Uterus (tissue), 4 donors: Measurements from ENCODE around the gene STK32C. TPM values are rescaled to one million over a fixed set of nuclear protein-coding genes. Genes with fewer than 3 reads are reported as not detected.

ENCODE experiments used
- DNase-seq, 2 donors: peaks; one replicate each; pipeline ENCODE4 v3.0.0-alpha.2; 2019 to 2020
- H3K27ac ChIP-seq, 2 donors: fragments of 200-600 bp; sonication (generic); 1 replicate in 1 of 2; 2 replicates in 1 of 2; pipeline ENCODE4 v1.5.1; 2016 to 2018
- H3K27me3 ChIP-seq, 2 donors: fragments of 200-600 bp; sonication (generic); one replicate each; pipeline ENCODE4 v1.5.1; 2018 to 2019; ENCODE audit warnings: control low read depth in 1 of 2
- H3K36me3 ChIP-seq, 2 donors: fragments of 200-600 bp; sonication (generic); one replicate each; pipeline ENCODE4 v1.5.1; 2019; ENCODE audit warnings: control low read depth in 1 of 2
- H3K4me1 ChIP-seq, 2 donors: fragments of 200-600 bp; sonication (generic); one replicate each; pipeline ENCODE4 v1.5.1; 2018 to 2019; ENCODE audit warnings: control low read depth in 1 of 2
- H3K4me3 ChIP-seq, 2 donors: fragments of 200-600 bp; sonication (generic); 1 replicate in 1 of 2; 2 replicates in 1 of 2; pipeline ENCODE4 v1.5.1; 2018 to 2019; ENCODE audit warnings: mild to moderate bottlenecking in 1 of 2
- H3K9me3 ChIP-seq, 2 donors: fragments of 200-600 bp; sonication (generic); one replicate each; pipeline ENCODE4 v1.5.1; 2019; ENCODE audit warnings: control low read depth in 1 of 2
- POLR2A ChIP-seq, 2 donors: fragments of 450-650 bp; IDR thresholded peaks; one replicate each; pipeline ENCODE4 v1.6.1; 2016; ENCODE audit warnings: antibody characterized with exemption in 2 of 2, mild to moderate bottlenecking in 1 of 2, moderate library complexity in 1 of 2
- intact Hi-C: fragments of 100-400 bp; cut with DNase I; formaldehyde crosslinking; loops from one replicate; pipeline ENCODE4 v1.15.1; 2023; ENCODE audit warnings: low total_unique reads
- total RNA-seq, 4 donors: library from RNA; depleted of rRNA in 3 of 4; stranded (reverse); fragments of >200 nt in 3 of 4; gene quantifications; one replicate each; pipeline versions ENCODE4 v1.1.0 to v1.2.4, GENCODE V29; 2014 to 2023
- TF ChIP-seq, protein P1 (sequence below), 4 experiments: fragments of 200-600 bp in 2 of 4; fragments of 450-650 bp in 2 of 4; sonication (generic) in 2 of 4; IDR thresholded peaks; one replicate each; pipeline ENCODE4 v1.5.1; 2016 to 2019; ENCODE audit warnings: antibody characterized with exemption in 4 of 4, mild to moderate bottlenecking in 2 of 4, moderate library complexity in 1 of 4
- donor health status: DM: yes; HTN: yes; CAD: no.

The STK32C gene
- total RNA-seq, 4 donors from 2014 or later, result 0.51 to 17.2 (median 3.2) TPM

DNA sequence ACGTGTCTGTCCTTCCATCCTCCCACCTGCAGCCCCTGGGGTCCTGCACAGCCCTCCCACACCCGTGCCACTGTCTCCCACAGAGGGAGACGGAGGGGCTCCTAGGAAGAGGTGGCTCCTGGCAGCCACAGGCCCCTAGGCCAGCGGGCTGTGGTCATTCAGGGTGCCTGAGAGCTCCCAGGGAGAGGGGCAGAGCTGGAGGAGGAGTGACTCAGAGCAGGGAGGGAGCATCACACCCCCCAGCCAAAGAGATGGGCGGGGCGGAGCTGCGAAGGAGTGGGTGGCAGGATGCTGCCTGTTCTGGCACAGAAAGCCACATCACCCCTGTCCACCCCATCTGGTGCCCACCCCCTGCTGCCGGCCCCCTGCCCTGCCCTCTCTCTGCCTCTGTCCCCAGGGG, 50.5 kb downstream of the STK32C start:
- intact Hi-C loops, result no loop called here
- Histone ChIP-seq H3K4me1 (no peaks in the 10 kb centered on the region), H3K4me3 (no peak overlapping the region), H3K9me3 (no peaks in the 10 kb centered on the region), H3K36me3 (no peaks in the 10 kb centered on the region), H3K27me3 (no peaks in the 10 kb centered on the region), H3K27ac (no peak overlapping the region)
- DNase-seq, result no peak
- TF ChIP-seq, protein P1, sequence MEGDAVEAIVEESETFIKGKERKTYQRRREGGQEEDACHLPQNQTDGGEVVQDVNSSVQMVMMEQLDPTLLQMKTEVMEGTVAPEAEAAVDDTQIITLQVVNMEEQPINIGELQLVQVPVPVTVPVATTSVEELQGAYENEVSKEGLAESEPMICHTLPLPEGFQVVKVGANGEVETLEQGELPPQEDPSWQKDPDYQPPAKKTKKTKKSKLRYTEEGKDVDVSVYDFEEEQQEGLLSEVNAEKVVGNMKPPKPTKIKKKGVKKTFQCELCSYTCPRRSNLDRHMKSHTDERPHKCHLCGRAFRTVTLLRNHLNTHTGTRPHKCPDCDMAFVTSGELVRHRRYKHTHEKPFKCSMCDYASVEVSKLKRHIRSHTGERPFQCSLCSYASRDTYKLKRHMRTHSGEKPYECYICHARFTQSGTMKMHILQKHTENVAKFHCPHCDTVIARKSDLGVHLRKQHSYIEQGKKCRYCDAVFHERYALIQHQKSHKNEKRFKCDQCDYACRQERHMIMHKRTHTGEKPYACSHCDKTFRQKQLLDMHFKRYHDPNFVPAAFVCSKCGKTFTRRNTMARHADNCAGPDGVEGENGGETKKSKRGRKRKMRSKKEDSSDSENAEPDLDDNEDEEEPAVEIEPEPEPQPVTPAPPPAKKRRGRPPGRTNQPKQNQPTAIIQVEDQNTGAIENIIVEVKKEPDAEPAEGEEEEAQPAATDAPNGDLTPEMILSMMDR (IDR thresholded peaks at IDR 0.05), result no peak
- TF ChIP-seq POLR2A (IDR thresholded peaks at IDR 0.05), result no peak

DNA sequence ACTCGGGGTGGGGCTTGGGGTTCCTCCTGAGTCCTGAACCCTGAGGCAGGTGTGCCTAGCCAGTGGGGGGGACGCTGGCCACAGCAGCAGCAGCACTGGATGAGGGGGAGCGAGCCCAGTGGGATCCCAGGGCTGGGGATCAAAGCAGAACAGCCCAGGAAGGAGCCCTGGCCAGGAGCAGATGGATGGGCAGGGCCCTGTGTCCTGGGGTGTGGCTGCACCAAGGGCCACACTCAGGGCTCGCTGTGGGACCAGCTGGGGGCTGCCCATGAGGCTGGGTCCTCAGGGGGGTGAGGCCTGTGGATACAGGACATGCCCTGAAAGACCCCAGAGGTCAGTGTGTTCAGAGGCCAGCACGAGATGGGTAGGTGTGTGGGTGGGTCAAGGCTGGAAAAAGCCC, 50.9 kb downstream of the STK32C start:
- intact Hi-C loops, result no loop called here
- H3K36me3 ChIP-seq, result no peaks in the 10 kb centered on the region
- H3K27ac ChIP-seq, result no peak overlapping the region
- H3K4me1 ChIP-seq, result no peaks in the 10 kb centered on the region
- no peak overlapping the region for H3K4me3 ChIP-seq
- H3K27me3 ChIP-seq, result no peaks in the 10 kb centered on the region
- H3K9me3 ChIP-seq, result no peaks in the 10 kb centered on the region
- DNase-seq, result no peak
- TF ChIP-seq, protein P1 (IDR thresholded peaks at IDR 0.05), result no peak
- TF ChIP-seq POLR2A (IDR thresholded peaks at IDR 0.05), result no peak

DNA sequence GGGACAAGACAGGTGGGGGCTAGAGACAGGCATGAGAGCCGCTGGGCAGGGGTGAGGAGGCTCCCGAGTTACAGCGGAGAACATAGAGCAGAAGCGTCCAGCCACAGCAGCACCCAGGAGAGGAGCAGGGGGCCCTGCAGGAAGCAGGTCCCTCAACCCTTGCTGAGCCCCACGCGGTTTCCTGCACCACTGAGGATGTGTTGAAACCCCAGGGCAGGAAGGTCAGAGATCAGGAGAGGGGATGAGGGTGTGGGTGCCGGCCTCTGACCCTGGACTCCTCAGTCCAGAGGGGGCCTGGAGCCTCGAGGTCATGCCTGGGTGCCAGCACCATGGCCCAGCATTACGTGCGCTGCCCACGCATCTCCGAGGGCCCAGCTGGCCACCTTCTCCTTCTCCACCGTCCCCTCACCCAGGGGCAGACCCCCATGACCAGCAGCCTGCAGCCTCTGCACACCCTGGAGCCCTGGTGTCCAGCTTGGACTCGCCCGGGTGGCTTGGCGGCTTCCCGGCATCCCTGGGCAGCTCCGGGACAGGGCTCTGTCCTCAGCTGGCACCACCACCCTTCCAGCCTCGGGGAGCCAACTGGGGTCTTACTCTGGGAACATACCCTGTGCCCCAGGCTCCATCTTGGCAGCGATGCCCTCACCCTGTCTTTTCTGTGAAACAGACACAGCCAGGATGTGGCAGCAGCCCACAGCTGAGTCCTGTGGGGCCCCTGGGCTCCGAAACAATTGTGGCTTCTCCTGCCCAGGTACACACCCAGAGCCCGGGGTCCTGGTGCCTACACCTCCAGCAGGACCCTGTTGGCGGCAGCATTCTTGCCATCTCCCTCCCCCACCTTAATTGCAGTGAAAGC, 52.0 kb downstream of the STK32C start:
- TF ChIP-seq, protein P1 (IDR thresholded peaks at IDR 0.05), result no peak
- TF ChIP-seq POLR2A (IDR thresholded peaks at IDR 0.05), result no peak
- Histone ChIP-seq H3K9me3 (no peaks in the 10 kb centered on the region), H3K36me3 (no peaks in the 10 kb centered on the region), H3K27ac (no peak overlapping the region), H3K4me3 (no peak overlapping the region), H3K27me3 (no peaks in the 10 kb centered on the region), H3K4me1 (no peaks in the 10 kb centered on the region)
- intact Hi-C loops, result no loop called here
- no peak for DNase-seq

DNA sequence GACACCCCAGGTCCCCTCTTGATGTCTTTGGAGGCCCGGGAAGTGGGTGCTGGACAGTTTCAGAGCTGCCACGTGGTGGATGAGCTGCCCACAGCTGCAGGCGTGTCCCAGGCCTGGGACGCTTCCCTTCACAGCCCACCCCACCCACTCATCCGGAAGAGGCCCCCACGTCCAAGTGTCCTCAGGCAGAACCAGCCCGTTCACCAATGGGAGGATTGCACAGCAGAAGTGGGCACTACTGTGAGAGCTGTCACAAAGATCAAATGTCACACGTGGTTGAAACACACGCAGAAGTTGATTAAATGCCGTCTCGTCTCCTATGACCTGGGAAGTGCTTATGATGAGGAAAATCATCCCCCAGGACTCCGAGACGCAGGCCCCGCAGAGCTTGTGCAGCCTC, 52.9 kb downstream of the STK32C start:
- no peaks in the 10 kb centered on the region for H3K27me3 ChIP-seq
- H3K4me3 ChIP-seq, result no peak overlapping the region
- H3K4me1 ChIP-seq, result no peaks in the 10 kb centered on the region
- no peak overlapping the region for H3K27ac ChIP-seq
- TF ChIP-seq, protein P1 (IDR thresholded peaks at IDR 0.05), result no peak
- DNase-seq, result no peak
- no peaks in the 10 kb centered on the region for H3K9me3 ChIP-seq
- intact Hi-C loops, result no loop called here
- no peaks in the 10 kb centered on the region for H3K36me3 ChIP-seq

DNA sequence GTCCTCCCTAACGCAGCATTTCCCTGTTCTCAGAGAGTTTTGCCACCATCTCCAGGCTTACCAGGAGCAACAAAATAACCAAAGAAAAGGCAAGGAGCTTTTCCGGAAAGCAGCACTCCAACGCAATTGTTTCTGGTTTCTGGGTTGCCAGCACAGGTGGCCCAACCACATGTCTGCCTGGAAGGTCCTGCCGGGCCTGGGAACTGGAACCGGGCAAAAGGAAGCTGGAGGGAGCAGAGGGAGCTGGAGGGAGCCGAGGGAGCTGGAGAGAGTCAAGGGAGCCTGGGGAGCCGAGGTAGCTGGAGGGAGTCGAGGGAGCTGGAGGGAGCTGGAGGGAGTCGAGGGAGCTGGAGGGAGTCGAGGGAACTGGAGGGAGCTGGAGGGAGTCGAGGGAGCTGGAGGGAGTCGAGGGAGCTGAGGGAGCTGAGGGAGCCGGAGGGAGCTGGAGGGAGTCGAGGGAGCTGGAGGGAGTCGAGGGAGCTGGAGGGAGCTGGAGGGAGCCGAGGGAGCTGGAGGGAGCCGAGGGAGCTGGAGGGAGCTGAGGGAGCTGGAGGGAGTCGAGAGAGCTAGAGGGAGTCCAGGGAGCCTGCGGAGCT, 54.6 kb downstream of the STK32C start:
- H3K36me3 ChIP-seq, result no peaks in the 10 kb centered on the region

More for the DNA sequence above, 54.6 kb downstream of the STK32C start:
- Histone ChIP-seq H3K9me3 (no peaks in the 10 kb centered on the region), H3K27ac (no peak overlapping the region), H3K27me3 (no peaks in the 10 kb centered on the region), H3K4me1 (no peaks in the 10 kb centered on the region), H3K4me3 (no peak overlapping the region)
- intact Hi-C loops, result no loop called here
- DNase-seq, result no peak
- TF ChIP-seq, protein P1 (IDR thresholded peaks at IDR 0.05), result no peak
- no peak for TF ChIP-seq POLR2A (IDR thresholded peaks at IDR 0.05)
